Measurements from ENCODE around the gene KLHDC7B. TPM values are rescaled to one million over a fixed set of nuclear protein-coding genes. Genes with fewer than 3 reads are reported as not detected.

Gene KLHDC7B
- total and polyA plus RNA-seq, 2 experiments from 2014 or later, result 0.75 to 1.7 TPM

- DNase-seq (ENCODE audit: low spot score), result peak; percentile 55
- Histone ChIP-seq H3K27ac (no peak overlapping the region), H3K27me3 (no peaks in the 10 kb centered on the region), H3K9me3 (ENCODE audit: low read depth) (no peaks in the 10 kb centered on the region), H3K4me2 (no peak overlapping the region), H3K79me2 (no peaks in the 10 kb centered on the region), H4K20me1 (ENCODE audit: insufficient read depth, poor library complexity, severe bottlenecking) (no peaks in the 10 kb centered on the region), H3K4me3 (no peak overlapping the region), H3K9me2 (replicated peaks; ENCODE audit: insufficient read depth) (no peaks in the 10 kb centered on the region), H3K36me3 (replicated peaks; ENCODE audit: insufficient read depth, low read depth) (no peaks in the 10 kb centered on the region), H2AFZ (no peak overlapping the region), H3K4me1 (ENCODE audit: insufficient read depth) (peaks cover 4% of the 10 kb centered on the region)
- TF ChIP-seq CTCF (IDR thresholded peaks at IDR 0.05; ENCODE audit: poor library complexity) (no peak), EZH2phosphoT487 (IDR thresholded peaks at IDR 0.05; ENCODE audit: low read depth, severe bottlenecking, unreplicated experiment) (no peak), EZH2 (IDR thresholded peaks at IDR 0.05; ENCODE audit: borderline replicate concordance) (no peak)
- 88% methylated on average over 8 of the region's 8 CpGs for WGBS (ENCODE audit: low lambda C conversion rate, missing lambda C conversion rate)
These were observed 23.4 kb downstream of the KLHDC7B start for GRCh38 chr22:50569041-50569459.

- Histone ChIP-seq H3K9me2 (replicated peaks; ENCODE audit: insufficient read depth) (no peaks in the 10 kb centered on the region), H4K20me1 (ENCODE audit: insufficient read depth, poor library complexity, severe bottlenecking) (no peaks in the 10 kb centered on the region), H3K4me2 (no peak overlapping the region), H3K27ac (no peak overlapping the region), H3K36me3 (replicated peaks; ENCODE audit: insufficient read depth, low read depth) (no peaks in the 10 kb centered on the region), H3K9me3 (ENCODE audit: low read depth) (no peaks in the 10 kb centered on the region), H3K79me2 (no peaks in the 10 kb centered on the region), H2AFZ (no peak overlapping the region), H3K4me3 (no peak overlapping the region), H3K4me1 (ENCODE audit: insufficient read depth) (no peaks in the 10 kb centered on the region), H3K27me3 (no peaks in the 10 kb centered on the region)
- DNase-seq (ENCODE audit: low spot score), result no peak
- TF ChIP-seq EZH2 (IDR thresholded peaks at IDR 0.05; ENCODE audit: borderline replicate concordance) (no peak), EZH2phosphoT487 (IDR thresholded peaks at IDR 0.05; ENCODE audit: low read depth, severe bottlenecking, unreplicated experiment) (no peak), CTCF (IDR thresholded peaks at IDR 0.05; ENCODE audit: poor library complexity) (no peak)
- 97% methylated on average over 13 of the region's 13 CpGs for WGBS (ENCODE audit: low lambda C conversion rate, missing lambda C conversion rate)
These were observed 24.3 kb downstream of the KLHDC7B start for GRCh38 chr22:50569896-50570535.

GRCh38 chr22:50570861-50571260, 25.2 kb downstream of the KLHDC7B start:
- no peaks in the 10 kb centered on the region for H3K27me3 ChIP-seq
- peaks cover under 1% of the 10 kb centered on the region for H4K20me1 ChIP-seq (ENCODE audit: insufficient read depth, poor library complexity, severe bottlenecking)
- H2AFZ ChIP-seq, result no peak overlapping the region
- H3K4me1 ChIP-seq (ENCODE audit: insufficient read depth), result no peaks in the 10 kb centered on the region
- no peaks in the 10 kb centered on the region for H3K9me2 ChIP-seq (replicated peaks; ENCODE audit: insufficient read depth)
- H3K36me3 ChIP-seq (replicated peaks; ENCODE audit: insufficient read depth, low read depth), result no peaks in the 10 kb centered on the region
- no peaks in the 10 kb centered on the region for H3K9me3 ChIP-seq (ENCODE audit: low read depth)
- no peak for TF ChIP-seq EZH2 (IDR thresholded peaks at IDR 0.05; ENCODE audit: borderline replicate concordance)
- no peak for TF ChIP-seq CTCF (IDR thresholded peaks at IDR 0.05; ENCODE audit: poor library complexity)
- no peak for TF ChIP-seq EZH2phosphoT487 (IDR thresholded peaks at IDR 0.05; ENCODE audit: low read depth, severe bottlenecking, unreplicated experiment)
- WGBS (ENCODE audit: low lambda C conversion rate, missing lambda C conversion rate), result over 99% methylated on average over 12 of the region's 12 CpGs
- no peak overlapping the region for H3K4me3 ChIP-seq
- no peaks in the 10 kb centered on the region for H3K79me2 ChIP-seq
- no peak overlapping the region for H3K4me2 ChIP-seq
- no peak for DNase-seq (ENCODE audit: low spot score)
- no peak overlapping the region for H3K27ac ChIP-seq

Measured in hepatocyte (in vitro differentiated cells).